AG09309 (cell line): ENCODE results near the gene TIMP2.
"Not testable (repeated sequence)": the region's sequence is repeated elsewhere in the genome, so short reads cannot be mapped to it uniquely, and the experiment has no call there.

ENCODE experiments used
- DNase-seq: peaks from one replicate; pipeline ENCODE4 v3.0.0-alpha.2; 2010; ENCODE audit warnings: low read depth
- H3K4me3 ChIP-seq: 2 replicates; pipeline ENCODE4 v1.5.1; 2011; ENCODE audit warnings: mild to moderate bottlenecking, low read depth, low read length, moderate library complexity; ENCODE audit not compliant: control insufficient read depth
- CTCF ChIP-seq: IDR thresholded peaks from 2 replicates; pipeline ENCODE4 v1.5.1; 2011; ENCODE audit warnings: mild to moderate bottlenecking, low read depth, low read length, inconsistent platforms; ENCODE audit not compliant: insufficient read depth, control insufficient read depth; ENCODE audit errors: missing control alignments

TIMP2 gene

GRCh38 chr17:78893684-78894083 is 31.5 kb downstream of the TIMP2 start:
- no peak overlapping the region for H3K4me3 ChIP-seq

GRCh38 chr17:78892936-78893379 is 32.2 kb downstream of the TIMP2 start:
- DNase-seq = no peak
- TF ChIP-seq CTCF = no peak

More at GRCh38 chr17:78893684-78894083, 31.5 kb downstream of the TIMP2 start:
- DNase-seq = no peak
- TF ChIP-seq CTCF = no peak

GRCh38 chr17:78892520-78892919 is 32.7 kb downstream of the TIMP2 start:
- DNase-seq = no peak
- H3K4me3 ChIP-seq = no peak overlapping the region
- no peak for TF ChIP-seq CTCF

More at GRCh38 chr17:78892936-78893379, 32.2 kb downstream of the TIMP2 start:
- H3K4me3 ChIP-seq = no peak overlapping the region

DNA sequence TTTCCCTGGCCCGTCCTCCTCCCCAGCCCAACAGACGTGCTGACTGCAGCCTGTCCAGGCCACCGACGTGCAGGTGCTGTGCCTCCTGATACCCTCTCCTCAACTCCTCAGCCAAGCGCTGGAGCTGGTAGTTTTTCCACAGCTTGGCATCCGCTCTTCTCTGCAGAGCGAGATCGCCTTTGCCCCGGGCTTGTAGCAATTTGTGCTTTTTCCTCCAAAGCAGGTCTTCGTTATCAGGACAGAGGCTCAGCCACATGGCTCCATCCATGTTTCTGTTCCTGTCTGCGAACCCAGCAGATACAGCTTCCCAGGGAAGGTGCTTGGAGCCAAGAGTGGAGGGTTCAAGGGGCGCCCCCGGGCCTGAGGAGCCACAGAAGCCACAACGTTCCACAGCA is 33.1 kb downstream of the TIMP2 start:
- TF ChIP-seq CTCF = no peak
- no peak for DNase-seq
- no peak overlapping the region for H3K4me3 ChIP-seq

DNA sequence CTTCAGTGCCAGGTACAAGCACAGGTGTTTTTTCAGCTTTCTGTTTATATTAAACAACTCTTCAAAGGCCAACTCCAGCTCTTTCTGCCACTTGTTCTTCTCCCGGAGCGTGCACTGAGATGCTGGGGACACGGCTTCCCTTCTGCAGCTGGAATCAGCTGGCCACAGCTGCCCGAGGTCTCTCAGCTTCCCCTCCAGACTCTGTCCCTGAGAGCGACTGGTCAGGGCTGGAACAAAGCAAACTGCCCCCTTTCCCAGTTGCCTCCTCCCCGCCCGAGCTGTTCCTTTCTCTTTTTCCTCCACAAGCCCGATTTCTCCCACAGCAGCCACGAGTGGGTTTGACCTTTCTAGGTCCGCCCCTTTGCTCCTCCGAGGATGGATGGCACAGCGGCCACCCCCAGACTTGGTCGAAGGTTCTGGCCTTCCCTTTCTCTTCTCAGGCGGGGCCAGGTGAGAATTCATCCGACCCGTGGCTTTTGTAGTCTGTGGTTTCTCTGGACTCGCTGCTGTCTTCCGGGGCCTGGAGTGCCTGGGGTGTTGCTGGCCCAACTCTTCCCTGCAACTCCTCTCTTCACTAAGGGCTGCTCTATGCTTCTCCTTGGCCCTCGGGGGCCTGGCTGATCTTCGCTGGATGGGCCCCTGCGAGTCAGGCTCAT is 33.7 kb downstream of the TIMP2 start:
- DNase-seq = no peak
- no peak for TF ChIP-seq CTCF
- no peak overlapping the region for H3K4me3 ChIP-seq

DNA sequence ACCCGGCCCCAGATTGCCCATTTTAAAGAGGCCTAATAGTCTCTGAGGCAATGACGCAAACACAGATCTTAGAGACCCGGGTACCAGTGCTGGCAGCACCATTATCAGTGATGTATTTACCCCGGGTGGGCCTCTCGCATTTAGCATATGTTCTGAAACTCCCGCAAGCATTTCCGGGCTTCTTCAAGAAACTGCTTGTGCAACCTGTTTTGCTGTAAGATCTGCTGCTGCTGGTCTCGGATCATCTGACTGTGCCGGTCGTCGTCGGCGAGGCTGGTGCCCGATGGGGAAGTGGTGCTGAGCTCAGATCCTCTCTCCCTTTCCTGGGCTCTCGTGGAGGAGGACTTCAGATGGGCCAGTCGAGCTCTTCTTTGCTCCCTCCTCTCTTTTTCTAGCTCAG is 34.7 kb downstream of the TIMP2 start:
- no peak for DNase-seq
- no peak overlapping the region for H3K4me3 ChIP-seq
- no peak for TF ChIP-seq CTCF

DNA sequence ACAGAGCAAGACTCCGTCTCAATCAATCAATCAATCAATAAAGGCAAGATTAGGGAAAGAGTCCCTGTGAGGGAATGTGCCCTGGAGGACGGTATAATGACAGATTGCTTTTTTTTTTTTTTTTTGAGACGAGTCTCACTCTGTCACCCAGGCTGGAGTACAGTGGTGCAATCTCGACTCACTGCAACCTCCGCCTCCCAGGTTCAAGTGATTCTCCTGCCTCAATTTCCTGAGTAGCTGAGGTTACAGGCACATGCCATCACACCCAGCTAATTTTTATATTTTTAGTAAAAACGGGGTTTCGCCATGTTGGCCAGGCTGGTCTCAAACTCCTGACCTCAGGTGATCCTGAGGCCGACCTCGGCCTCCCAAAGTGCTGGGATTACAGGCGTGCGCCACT is 35.1 kb downstream of the TIMP2 start:
- not testable (repeated sequence) for H3K4me3 ChIP-seq, DNase-seq
